Measurements from ENCODE around the gene REG4.

- TF ChIP-seq YY1 (IDR thresholded peaks at IDR 0.05) (no peak), CTCF (IDR thresholded peaks at IDR 0.05; ENCODE audit: low read depth, low read length, missing input control) (no peak), TAF1 (conservative IDR thresholded peaks at IDR 0.05) (no peak), REST (IDR thresholded peaks at IDR 0.05) (no peak), RAD21 (IDR thresholded peaks at IDR 0.05) (no peak), RXRA (IDR thresholded peaks at IDR 0.05) (no peak), EGR1 (IDR thresholded peaks at IDR 0.05; ENCODE audit: low read depth in 2 of 2) (no peak), MAX (IDR thresholded peaks at IDR 0.05) (no peak)
Observed at GRCh38 chr1:119827010-119827409, 15.8 kb upstream of the REG4 start.

Measured in liver (tissue), 3 donors.